HepG2 (cell line): ENCODE measurements around the gene NEU4. TPM values are rescaled to one million over a fixed set of nuclear protein-coding genes. Genes with fewer than 3 reads are reported as not detected.

Source experiments
- BCL6 ChIP-seq: IDR thresholded peaks from 2 replicates; pipeline ENCODE4 v1.6.1; 2016; ENCODE audit warnings: missing genetic modification reagents, missing compliant biosample characterization
- BHLHE40 ChIP-seq: IDR thresholded peaks from 2 replicates; pipeline ENCODE4 v1.6.1; 2011; ENCODE audit warnings: low read length, improper control_type of control experiment
- EEA1 ChIP-seq: sonication (generic); formaldehyde crosslinking; IDR thresholded peaks from 2 replicates; pipeline ENCODE4 v1.5.1; 2020; ENCODE audit warnings: mild to moderate bottlenecking, missing genetic modification reagents, borderline replicate concordance
- ELF4 ChIP-seq: sonication (generic); formaldehyde crosslinking; IDR thresholded peaks from 2 replicates; pipeline ENCODE4 v1.5.0; 2020; ENCODE audit warnings: missing genetic modification reagents, mild to moderate bottlenecking, moderate library complexity, borderline replicate concordance
- ESRRA ChIP-seq: sonication (generic); formaldehyde crosslinking; IDR thresholded peaks from 2 replicates; pipeline ENCODE4 v1.5.1; 2020; ENCODE audit warnings: mild to moderate bottlenecking, low read depth, missing genetic modification reagents
- HNRNPK ChIP-seq: fragments of 200-400 bp; formaldehyde crosslinking; IDR thresholded peaks from 2 replicates; pipeline ENCODE4 v1.6.1; 2018; ENCODE audit warnings: low read length, low read depth, moderate library complexity, mild to moderate bottlenecking; ENCODE audit not compliant: poor library complexity, severe bottlenecking
- KMT2A ChIP-seq: sonication (generic); formaldehyde crosslinking; IDR thresholded peaks from 2 replicates; pipeline ENCODE4 v1.4.0; 2020; ENCODE audit warnings: missing genetic modification reagents
- MLXIP ChIP-seq: sonication (generic); formaldehyde crosslinking; IDR thresholded peaks from 2 replicates; pipeline ENCODE4 v1.9.0; 2021; ENCODE audit warnings: missing genetic modification reagents, borderline replicate concordance
- NAIF1 ChIP-seq: sonication (generic); formaldehyde crosslinking; IDR thresholded peaks from 2 replicates; pipeline ENCODE4 v1.5.0; 2020; ENCODE audit warnings: mild to moderate bottlenecking, missing genetic modification reagents, borderline replicate concordance
- NKX3-1 ChIP-seq: sonication (generic); formaldehyde crosslinking; IDR thresholded peaks from 2 replicates; pipeline ENCODE4 v1.5.0; 2020; ENCODE audit warnings: missing genetic modification reagents
- REST ChIP-seq, 2 experiments: IDR thresholded peaks; 2 replicates each; pipeline ENCODE4 v1.6.1; 2011 to 2012; ENCODE audit warnings: low read length in 2 of 2, borderline replicate concordance in 1 of 2, low read depth in 1 of 2, mild to moderate bottlenecking in 1 of 2, moderate library complexity in 1 of 2
- SKI ChIP-seq: fragments of 450-650 bp; IDR thresholded peaks from one replicate; pipeline ENCODE4 v1.6.1; 2018; ENCODE audit warnings: mild to moderate bottlenecking; ENCODE audit not compliant: partially characterized antibody
- SNAPC2 ChIP-seq: sonication (generic); formaldehyde crosslinking; IDR thresholded peaks from 2 replicates; pipeline ENCODE4 v1.8.1; 2022; ENCODE audit warnings: mild to moderate bottlenecking, missing genetic modification reagents
- THAP7 ChIP-seq: sonication (generic); formaldehyde crosslinking; IDR thresholded peaks from 2 replicates; pipeline ENCODE4 v1.8.1; 2023; ENCODE audit warnings: mild to moderate bottlenecking, missing genetic modification reagents
- ZBTB7A ChIP-seq: sonication (generic); formaldehyde crosslinking; IDR thresholded peaks from 2 replicates; pipeline ENCODE4 v1.8.0; 2022; ENCODE audit warnings: mild to moderate bottlenecking, missing genetic modification reagents
- ZKSCAN1 ChIP-seq: fragments of 150-350 bp; IDR thresholded peaks from 2 replicates; pipeline ENCODE4 v1.6.1; 2014; ENCODE audit warnings: low read length
- ZNF10 ChIP-seq: sonication (generic); formaldehyde crosslinking; IDR thresholded peaks from 2 replicates; pipeline ENCODE4 v1.4.0; 2020; ENCODE audit warnings: mild to moderate bottlenecking, low read depth, missing genetic modification reagents, borderline replicate concordance
- ZNF124 ChIP-seq: sonication (generic); formaldehyde crosslinking; IDR thresholded peaks from 2 replicates; pipeline ENCODE4 v1.4.0; 2020; ENCODE audit warnings: missing genetic modification reagents
- ZNF816 ChIP-seq: sonication (generic); formaldehyde crosslinking; IDR thresholded peaks from 2 replicates; pipeline ENCODE4 v1.8.0; 2022; ENCODE audit warnings: missing genetic modification reagents, mild to moderate bottlenecking, borderline replicate concordance
- ZSCAN22 ChIP-seq: sonication (generic); formaldehyde crosslinking; IDR thresholded peaks from 2 replicates; pipeline ENCODE4 v1.4.0; 2020; ENCODE audit warnings: mild to moderate bottlenecking, missing genetic modification reagents
- ZSCAN31 ChIP-seq: sonication (generic); formaldehyde crosslinking; IDR thresholded peaks from 2 replicates; pipeline ENCODE4 v1.5.0; 2020; ENCODE audit warnings: low read depth, mild to moderate bottlenecking, missing genetic modification reagents
- polyA plus RNA-seq, 8 experiments: library from polyadenylated mRNA; depleted of rRNA in 3 of 8; stranded (reverse) in 7 of 8; unstranded in 1 of 8; fragments of >200 nt; fragmentation: Illumina TruSeq in 4 of 8; extraction: Trizol in 4 of 8; gene quantifications; 2 replicates each; pipeline versions ENCODE4 v1.2.1 to v1.2.3, GENCODE V29; 2011 to 2016; ENCODE audit warnings: low read depth in 4 of 8, missing spikeins in 1 of 8, mixed read lengths in 1 of 8; ENCODE audit not compliant: insufficient read depth in 1 of 8
- total RNA-seq, 5 experiments: library from RNA; depleted of rRNA; stranded (reverse); fragments of >200 nt; fragmentation: Illumina TruSeq; extraction: Trizol; gene quantifications; 2 replicates each; pipeline ENCODE4 v1.2.3, GENCODE V29; 2016; ENCODE audit warnings: low read depth in 1 of 5
- TF ChIP-seq, protein P1 (sequence below): sonication (generic); formaldehyde crosslinking; IDR thresholded peaks from 2 replicates; pipeline ENCODE4 v1.4.0; 2020; ENCODE audit warnings: mild to moderate bottlenecking, missing genetic modification reagents

Gene NEU4
- total and polyA plus RNA-seq, 2 of the 13 experiments (the other 11 are each of a cell fraction or from before 2014, with no cell fraction given) = 53.5 to 107 TPM

GRCh38 chr2:241773511-241774418, 35.2 kb upstream of the NEU4 start (continued):
- no peak for TF ChIP-seq BHLHE40
- TF ChIP-seq EEA1 (CRISPR knock-in tag) = no peak
- TF ChIP-seq ESRRA (CRISPR knock-in tag) = no peak; the same call in 1 of the 2 replicates
- TF ChIP-seq, protein P1, sequence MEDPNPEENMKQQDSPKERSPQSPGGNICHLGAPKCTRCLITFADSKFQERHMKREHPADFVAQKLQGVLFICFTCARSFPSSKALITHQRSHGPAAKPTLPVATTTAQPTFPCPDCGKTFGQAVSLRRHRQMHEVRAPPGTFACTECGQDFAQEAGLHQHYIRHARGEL (CRISPR knock-in tag) = no peak; the same call in 1 of the 2 replicates
- TF ChIP-seq REST (IDR thresholded peaks at IDR 0.05; ENCODE audit: borderline replicate concordance in 1 of 2, low read depth in 1 of 2, low read length in 2 of 2) = no peak
- no peak for TF ChIP-seq ZNF10 (CRISPR knock-in tag)
- TF ChIP-seq ZNF816 (CRISPR knock-in tag) = 0 out of 2 replicates have a peak, but pooled peaks have one; percentile 14
- no peak; the same call in 1 of the 2 replicates for TF ChIP-seq THAP7 (CRISPR knock-in tag)
- TF ChIP-seq ZKSCAN1 = no peak
- no peak for TF ChIP-seq SNAPC2 (CRISPR knock-in tag)
- TF ChIP-seq MLXIP (CRISPR knock-in tag) = no peak
- TF ChIP-seq ZSCAN22 (CRISPR knock-in tag) = no peak
- TF ChIP-seq NAIF1 (CRISPR knock-in tag) = no peak
- TF ChIP-seq SKI = no peak
- no peak; the same call in 1 of the 2 replicates for TF ChIP-seq BCL6
- no peak for TF ChIP-seq NKX3-1 (CRISPR knock-in tag)
- TF ChIP-seq KMT2A (CRISPR knock-in tag) = no peak; the same call in 1 of the 2 replicates
- TF ChIP-seq HNRNPK = no peak
- no peak for TF ChIP-seq ZSCAN31 (CRISPR knock-in tag)
- no peak for TF ChIP-seq ZNF124
- TF ChIP-seq ELF4 (CRISPR knock-in tag) = peak; percentile 60; the same call in 1 of the 2 replicates
- TF ChIP-seq ZBTB7A (CRISPR knock-in tag) = peak; percentile 63
